Measurements from ENCODE around the gene SGCA. TPM values are rescaled to one million over a fixed set of nuclear protein-coding genes. Genes with fewer than 3 reads are reported as not detected.

The SGCA gene
- polyA plus RNA-seq, 1 donor (not counting 4 experiments of a cell fraction or from before 2014, with no cell fraction given), result not detected

DNA sequence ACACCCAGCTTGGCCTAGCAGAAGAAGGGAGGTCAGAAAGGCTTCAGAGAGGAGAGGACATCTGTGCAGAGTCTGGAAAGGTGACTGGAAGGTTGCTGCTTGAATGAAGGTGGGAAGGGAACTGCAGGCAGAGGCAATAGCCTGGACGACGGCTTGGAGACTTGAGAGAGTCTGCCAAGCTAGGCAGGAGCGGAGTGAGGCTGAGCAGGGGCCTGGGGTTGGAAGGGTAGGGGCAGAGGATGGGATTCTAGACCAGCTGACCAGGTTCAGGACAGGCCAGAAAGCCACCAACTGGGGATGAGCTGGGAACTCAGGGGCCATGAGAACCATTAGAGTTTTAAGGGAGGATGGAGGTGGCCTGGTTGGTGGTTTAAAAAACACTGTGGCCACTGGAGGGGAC is 339 bp upstream of the SGCA start:
- Histone ChIP-seq H3K9ac (ENCODE audit: control insufficient read depth, extremely low read depth, insufficient read depth, low read length) (no peak overlapping the region), H3K4me2 (ENCODE audit: control insufficient read depth, extremely low read depth, insufficient read depth, low read depth, low read length) (no peak overlapping the region), H4K20me1 (ENCODE audit: control insufficient read depth, extremely low read depth, insufficient read depth, low read length) (no peaks in the 10 kb centered on the region), H3K79me2 (ENCODE audit: control insufficient read depth, insufficient read depth, low read length) (no peaks in the 10 kb centered on the region), H3K4me1 (ENCODE audit: control insufficient read depth, extremely low read depth, insufficient read depth, low read length) (peaks cover 9% of the 10 kb centered on the region), H3K27ac (ENCODE audit: control insufficient read depth, insufficient read depth, low read length) (no peak overlapping the region), H3K27me3 (ENCODE audit: control insufficient read depth, extremely low read depth, insufficient read depth, low read length) (peaks cover 3% of the 10 kb centered on the region), H2AFZ (ENCODE audit: control insufficient read depth, low read length) (no peak overlapping the region), H3K9me3 (ENCODE audit: control insufficient read depth, low read depth, low read length) (no peaks in the 10 kb centered on the region), H3K4me3 (ENCODE audit: control insufficient read depth in 2 of 3, extremely low read depth in 1 of 3, insufficient read depth in 2 of 3, low read depth in 1 of 3, low read length in 3 of 3) (no peak overlapping the region), H3K36me3 (ENCODE audit: control insufficient read depth in 2 of 2, extremely low read depth in 1 of 2, insufficient read depth in 2 of 2, low read length in 2 of 2) (no peaks in the 10 kb centered on the region), H3K9me1 (ENCODE audit: control insufficient read depth, extremely low read depth, insufficient read depth, low read length) (no peaks in the 10 kb centered on the region)
- TF ChIP-seq EZH2 (IDR thresholded peaks at IDR 0.05; ENCODE audit: low read length), result no peak
- TF ChIP-seq, protein P1, sequence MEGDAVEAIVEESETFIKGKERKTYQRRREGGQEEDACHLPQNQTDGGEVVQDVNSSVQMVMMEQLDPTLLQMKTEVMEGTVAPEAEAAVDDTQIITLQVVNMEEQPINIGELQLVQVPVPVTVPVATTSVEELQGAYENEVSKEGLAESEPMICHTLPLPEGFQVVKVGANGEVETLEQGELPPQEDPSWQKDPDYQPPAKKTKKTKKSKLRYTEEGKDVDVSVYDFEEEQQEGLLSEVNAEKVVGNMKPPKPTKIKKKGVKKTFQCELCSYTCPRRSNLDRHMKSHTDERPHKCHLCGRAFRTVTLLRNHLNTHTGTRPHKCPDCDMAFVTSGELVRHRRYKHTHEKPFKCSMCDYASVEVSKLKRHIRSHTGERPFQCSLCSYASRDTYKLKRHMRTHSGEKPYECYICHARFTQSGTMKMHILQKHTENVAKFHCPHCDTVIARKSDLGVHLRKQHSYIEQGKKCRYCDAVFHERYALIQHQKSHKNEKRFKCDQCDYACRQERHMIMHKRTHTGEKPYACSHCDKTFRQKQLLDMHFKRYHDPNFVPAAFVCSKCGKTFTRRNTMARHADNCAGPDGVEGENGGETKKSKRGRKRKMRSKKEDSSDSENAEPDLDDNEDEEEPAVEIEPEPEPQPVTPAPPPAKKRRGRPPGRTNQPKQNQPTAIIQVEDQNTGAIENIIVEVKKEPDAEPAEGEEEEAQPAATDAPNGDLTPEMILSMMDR (optimal IDR thresholded peaks at IDR 0.05 in 1 of 3, IDR thresholded peaks at IDR 0.05 in 1 of 3, conservative IDR thresholded peaks at IDR 0.05 in 1 of 3; ENCODE audit: extremely low read depth in 1 of 3, insufficient read depth in 2 of 3, low read length in 3 of 3), result no peak
- dilution Hi-C loops (cut with MboI; ENCODE audit: extremely low pct_ligation_motif_present, low sequenced_read_pairs), result no loop called here
- no peak for DNase-seq (ENCODE audit: low read depth, low spot score)
- no peak for FAIRE-seq

DNA sequence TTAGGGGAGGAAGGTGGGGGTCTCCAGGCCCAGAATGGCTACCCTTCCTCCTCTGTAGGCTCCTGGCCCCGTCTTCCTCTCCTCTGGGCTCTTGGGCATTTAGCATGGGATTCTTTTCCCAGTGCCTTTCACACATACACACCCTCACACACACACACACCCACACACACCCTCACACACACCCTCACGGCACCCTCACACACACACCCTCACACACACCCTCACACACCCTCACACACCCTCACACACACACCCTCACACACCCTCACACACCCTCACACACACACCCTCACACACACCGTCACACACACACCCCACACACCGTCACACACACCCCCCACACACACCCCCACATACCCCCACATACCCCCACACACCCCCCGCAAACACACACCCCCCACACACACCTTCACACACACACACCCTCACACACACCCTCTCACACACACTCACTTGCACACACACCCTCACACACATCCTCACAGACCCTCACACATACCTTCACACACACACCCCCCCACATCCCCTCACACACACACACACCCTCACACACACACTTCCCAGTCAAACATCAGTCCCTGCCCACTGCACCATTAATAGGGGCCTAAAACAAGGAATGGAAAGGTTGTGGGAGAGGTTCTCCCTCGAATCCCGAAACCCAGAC is 845 bp downstream of the SGCA start:
- H3K4me1 ChIP-seq (ENCODE audit: control insufficient read depth, extremely low read depth, insufficient read depth, low read length), result peaks cover 3% of the 10 kb centered on the region
- no peak overlapping the region for H2AFZ ChIP-seq (ENCODE audit: control insufficient read depth, low read length)
- dilution Hi-C loops (cut with MboI; ENCODE audit: extremely low pct_ligation_motif_present, low sequenced_read_pairs), result no loop called here
- DNase-seq (ENCODE audit: low read depth, low spot score), result no peak
- FAIRE-seq, result no peak
- H3K9me1 ChIP-seq (ENCODE audit: control insufficient read depth, extremely low read depth, insufficient read depth, low read length), result no peaks in the 10 kb centered on the region
- peaks cover 3% of the 10 kb centered on the region for H3K27me3 ChIP-seq (ENCODE audit: control insufficient read depth, extremely low read depth, insufficient read depth, low read length)
- no peak overlapping the region for H3K4me3 ChIP-seq (ENCODE audit: control insufficient read depth in 2 of 3, extremely low read depth in 1 of 3, insufficient read depth in 2 of 3, low read depth in 1 of 3, low read length in 3 of 3)
- TF ChIP-seq EZH2 (IDR thresholded peaks at IDR 0.05; ENCODE audit: low read length), result no peak
- TF ChIP-seq, protein P1 (optimal IDR thresholded peaks at IDR 0.05 in 1 of 3, IDR thresholded peaks at IDR 0.05 in 1 of 3, conservative IDR thresholded peaks at IDR 0.05 in 1 of 3; ENCODE audit: extremely low read depth in 1 of 3, insufficient read depth in 2 of 3, low read length in 3 of 3), result no peak
- H3K27ac ChIP-seq (ENCODE audit: control insufficient read depth, insufficient read depth, low read length), result no peak overlapping the region
- H3K79me2 ChIP-seq (ENCODE audit: control insufficient read depth, insufficient read depth, low read length), result no peaks in the 10 kb centered on the region
- H4K20me1 ChIP-seq (ENCODE audit: control insufficient read depth, extremely low read depth, insufficient read depth, low read length), result no peaks in the 10 kb centered on the region
- H3K9ac ChIP-seq (ENCODE audit: control insufficient read depth, extremely low read depth, insufficient read depth, low read length), result no peak overlapping the region
- no peaks in the 10 kb centered on the region for H3K36me3 ChIP-seq (ENCODE audit: control insufficient read depth in 2 of 2, extremely low read depth in 1 of 2, insufficient read depth in 2 of 2, low read length in 2 of 2)
- no peak overlapping the region for H3K4me2 ChIP-seq (ENCODE audit: control insufficient read depth, extremely low read depth, insufficient read depth, low read depth, low read length)
- H3K9me3 ChIP-seq (ENCODE audit: control insufficient read depth, low read depth, low read length), result no peaks in the 10 kb centered on the region

Data from keratinocyte (primary cell).